Measurements from ENCODE around the gene TMTC4. TPM values are rescaled to one million over a fixed set of nuclear protein-coding genes. Genes with fewer than 3 reads are reported as not detected.

TMTC4 gene
- total RNA-seq, 2 donors from 2014 or later, result 9.8 to 19.7 TPM

GRCh38 chr13:100659578-100659977 is 15.0 kb downstream of the TMTC4 start:
- Mint-ChIP-seq H3K4me1 (ENCODE audit: low read depth in 2 of 2) (peaks cover 38 to 45% of the 10 kb centered on the region in 2 donors), H3K27ac (no peak overlapping the region), H3K4me3 (peak overlapping the region; percentile 82), H3K9me3 (no peaks in the 10 kb centered on the region), H3K27me3 (no peaks in the 10 kb centered on the region), H3K36me3 (peaks cover 14% of the 10 kb centered on the region)
- DNase-seq (ENCODE audit: low spot score) (no peak), ATAC-seq (no peak)

- DNase-seq (ENCODE audit: low spot score) (no peak), ATAC-seq (peak; percentile 81 to 83)
- H3K36me3 Mint-ChIP-seq, result peaks cover 14% of the 10 kb centered on the region
- H3K27me3 Mint-ChIP-seq, result no peaks in the 10 kb centered on the region
- H3K27ac Mint-ChIP-seq, result peak overlapping the region; percentile 78 to 80
- peaks cover 35 to 45% of the 10 kb centered on the region in 2 donors for H3K4me1 Mint-ChIP-seq (ENCODE audit: low read depth in 2 of 2)
- H3K9me3 Mint-ChIP-seq, result no peaks in the 10 kb centered on the region
- H3K4me3 Mint-ChIP-seq, result peak overlapping the region; percentile 82
These were observed 16.2 kb downstream of the TMTC4 start for GRCh38 chr13:100658363-100658762.

GRCh38 chr13:100657881-100658315 is 16.7 kb downstream of the TMTC4 start:
- Mint-ChIP-seq H3K27me3 (no peaks in the 10 kb centered on the region), H3K4me1 (ENCODE audit: low read depth in 2 of 2) (peaks cover 31 to 41% of the 10 kb centered on the region in 2 donors), H3K27ac (peak overlapping the region; percentile 78 to 80), H3K9me3 (no peaks in the 10 kb centered on the region), H3K36me3 (peaks cover 13% of the 10 kb centered on the region), H3K4me3 (peak overlapping the region; percentile 82)
- peak; percentile 36 to 51 for ATAC-seq
- no peak for DNase-seq (ENCODE audit: low spot score)

- ATAC-seq (no peak), DNase-seq (ENCODE audit: low spot score) (no peak)
- H3K27me3 Mint-ChIP-seq, result no peaks in the 10 kb centered on the region
- H3K9me3 Mint-ChIP-seq, result no peaks in the 10 kb centered on the region
- peaks cover 2 to 3% of the 10 kb centered on the region in 2 donors for H3K4me1 Mint-ChIP-seq (ENCODE audit: low read depth in 2 of 2)
- H3K4me3 Mint-ChIP-seq, result no peak overlapping the region
- peak overlapping the region in 1 of 2 donors; percentile 12 for H3K27ac Mint-ChIP-seq
- H3K36me3 Mint-ChIP-seq, result peaks cover 5% of the 10 kb centered on the region
These were observed 22.1 kb downstream of the TMTC4 start for GRCh38 chr13:100652510-100652909.

- no peaks in the 10 kb centered on the region for H3K27me3 Mint-ChIP-seq
- DNase-seq (ENCODE audit: low spot score) (no peak), ATAC-seq (no peak)
- peaks cover 0 to 8% of the 10 kb centered on the region in 2 donors for H3K4me1 Mint-ChIP-seq (ENCODE audit: low read depth in 2 of 2)
- peaks cover 5% of the 10 kb centered on the region for H3K36me3 Mint-ChIP-seq
- H3K4me3 Mint-ChIP-seq, result no peak overlapping the region
- H3K27ac Mint-ChIP-seq, result no peak overlapping the region
- H3K9me3 Mint-ChIP-seq, result no peaks in the 10 kb centered on the region
These were observed 24.3 kb downstream of the TMTC4 start for GRCh38 chr13:100650326-100650725.

- no peak overlapping the region for H3K27ac Mint-ChIP-seq
- H3K27me3 Mint-ChIP-seq, result no peaks in the 10 kb centered on the region
- H3K36me3 Mint-ChIP-seq, result peaks cover 5% of the 10 kb centered on the region
- no peaks in the 10 kb centered on the region for H3K9me3 Mint-ChIP-seq
- peaks cover 0 to 9% of the 10 kb centered on the region in 2 donors for H3K4me1 Mint-ChIP-seq (ENCODE audit: low read depth in 2 of 2)
- ATAC-seq, result no peak
- DNase-seq (ENCODE audit: low spot score), result no peak
- H3K4me3 Mint-ChIP-seq, result no peak overlapping the region
These were observed 26.2 kb downstream of the TMTC4 start for GRCh38 chr13:100648354-100648753.

- no peak for ATAC-seq
- H3K27ac Mint-ChIP-seq, result no peak overlapping the region
- H3K27me3 Mint-ChIP-seq, result no peaks in the 10 kb centered on the region
- peaks cover 0 to 12% of the 10 kb centered on the region in 2 donors for H3K4me1 Mint-ChIP-seq (ENCODE audit: low read depth in 2 of 2)
- H3K4me3 Mint-ChIP-seq, result no peak overlapping the region
- H3K36me3 Mint-ChIP-seq, result peaks cover 2% of the 10 kb centered on the region
- DNase-seq (ENCODE audit: low spot score), result no peak
- H3K9me3 Mint-ChIP-seq, result no peaks in the 10 kb centered on the region
These were observed 27.7 kb downstream of the TMTC4 start for GRCh38 chr13:100646871-100647270.

- Mint-ChIP-seq H3K27ac (no peak overlapping the region), H3K9me3 (no peaks in the 10 kb centered on the region), H3K27me3 (no peaks in the 10 kb centered on the region), H3K36me3 (peaks cover 5% of the 10 kb centered on the region), H3K4me3 (no peak overlapping the region), H3K4me1 (ENCODE audit: low read depth in 2 of 2) (peaks cover 0 to 13% of the 10 kb centered on the region in 2 donors)
- DNase-seq (ENCODE audit: low spot score), result no peak
- ATAC-seq, result no peak
These were observed 28.4 kb downstream of the TMTC4 start for GRCh38 chr13:100646030-100646673.

GRCh38 chr13:100645382-100645781 is 29.2 kb downstream of the TMTC4 start:
- Mint-ChIP-seq H3K27ac (no peak overlapping the region), H3K4me1 (ENCODE audit: low read depth in 2 of 2) (peaks cover 0 to 13% of the 10 kb centered on the region in 2 donors), H3K27me3 (no peaks in the 10 kb centered on the region), H3K36me3 (peaks cover 5% of the 10 kb centered on the region), H3K9me3 (no peaks in the 10 kb centered on the region), H3K4me3 (no peak overlapping the region)
- DNase-seq (ENCODE audit: low spot score), result no peak
- ATAC-seq, result no peak

GRCh38 chr13:100644371-100644770 is 30.2 kb downstream of the TMTC4 start:
- DNase-seq (ENCODE audit: low spot score), result no peak
- no peak for ATAC-seq
- peaks cover 0 to 13% of the 10 kb centered on the region in 2 donors for H3K4me1 Mint-ChIP-seq (ENCODE audit: low read depth in 2 of 2)
- H3K36me3 Mint-ChIP-seq, result peaks cover 5% of the 10 kb centered on the region
- H3K27me3 Mint-ChIP-seq, result no peaks in the 10 kb centered on the region
- no peak overlapping the region for H3K27ac Mint-ChIP-seq
- H3K4me3 Mint-ChIP-seq, result no peak overlapping the region
- no peaks in the 10 kb centered on the region for H3K9me3 Mint-ChIP-seq

GRCh38 chr13:100637796-100638195 is 36.8 kb downstream of the TMTC4 start:
- Mint-ChIP-seq H3K4me1 (ENCODE audit: low read depth in 2 of 2) (peaks cover 0 to 4% of the 10 kb centered on the region in 2 donors), H3K9me3 (no peaks in the 10 kb centered on the region), H3K27me3 (no peaks in the 10 kb centered on the region), H3K4me3 (no peak overlapping the region), H3K27ac (no peak overlapping the region), H3K36me3 (peaks cover 5% of the 10 kb centered on the region)
- ATAC-seq, result no peak
- DNase-seq (ENCODE audit: low spot score), result no peak

GRCh38 chr13:100637380-100637779 is 37.2 kb downstream of the TMTC4 start:
- Mint-ChIP-seq H3K4me1 (ENCODE audit: low read depth in 2 of 2) (peaks cover 0 to 4% of the 10 kb centered on the region in 2 donors), H3K36me3 (peaks cover 5% of the 10 kb centered on the region)
- no peak for DNase-seq (ENCODE audit: low spot score)

GRCh38 chr13:100636441-100636840 is 38.2 kb downstream of the TMTC4 start:
- Mint-ChIP-seq H3K4me1 (ENCODE audit: low read depth in 2 of 2) (peaks cover 0 to 2% of the 10 kb centered on the region in 2 donors), H3K27me3 (no peaks in the 10 kb centered on the region), H3K36me3 (no peaks in the 10 kb centered on the region), H3K9me3 (no peaks in the 10 kb centered on the region), H3K4me3 (no peak overlapping the region), H3K27ac (no peak overlapping the region)
- DNase-seq (ENCODE audit: low spot score) (no peak), ATAC-seq (no peak)

More at GRCh38 chr13:100637380-100637779, 37.2 kb downstream of the TMTC4 start:
- Mint-ChIP-seq H3K27me3 (no peaks in the 10 kb centered on the region), H3K9me3 (no peaks in the 10 kb centered on the region), H3K4me3 (no peak overlapping the region), H3K27ac (no peak overlapping the region)
- no peak for ATAC-seq

- Mint-ChIP-seq H3K27me3 (no peaks in the 10 kb centered on the region), H3K4me1 (ENCODE audit: low read depth in 2 of 2) (peaks cover 0 to 2% of the 10 kb centered on the region in 2 donors), H3K27ac (no peak overlapping the region), H3K4me3 (no peak overlapping the region), H3K9me3 (no peaks in the 10 kb centered on the region), H3K36me3 (no peaks in the 10 kb centered on the region)
- ATAC-seq (no peak), DNase-seq (ENCODE audit: low spot score) (no peak)
These were observed 38.6 kb downstream of the TMTC4 start for GRCh38 chr13:100636004-100636403.

- no peak overlapping the region for H3K27ac Mint-ChIP-seq
- H3K4me1 Mint-ChIP-seq (ENCODE audit: low read depth in 2 of 2), result peaks cover 13% of the 10 kb centered on the region in 2 donors
These were observed 39.9 kb downstream of the TMTC4 start for GRCh38 chr13:100634696-100635095.

More at GRCh38 chr13:100634696-100635095, 39.9 kb downstream of the TMTC4 start:
- Mint-ChIP-seq H3K36me3 (no peaks in the 10 kb centered on the region), H3K27me3 (no peaks in the 10 kb centered on the region), H3K4me3 (no peak overlapping the region), H3K9me3 (no peaks in the 10 kb centered on the region)
- ATAC-seq (no peak), DNase-seq (ENCODE audit: low spot score) (no peak)

Data from natural killer cell treated with Interleukin-12 subunit alpha and Interleukin-12 subunit beta and Interleukin-15 and Interleukin-18, amount 100 ng/mL, for 72 hours (primary cell).